ENCODE data around the gene FABP1. TPM values are rescaled to one million over a fixed set of nuclear protein-coding genes. Genes with fewer than 3 reads are reported as not detected.

Gene FABP1
- total and polyA plus RNA-seq, 9 of the 15 experiments (the other 6 are each of a cell fraction or from before 2014, with no cell fraction given), result 0.64 TPM; not detected in 8

DNA sequence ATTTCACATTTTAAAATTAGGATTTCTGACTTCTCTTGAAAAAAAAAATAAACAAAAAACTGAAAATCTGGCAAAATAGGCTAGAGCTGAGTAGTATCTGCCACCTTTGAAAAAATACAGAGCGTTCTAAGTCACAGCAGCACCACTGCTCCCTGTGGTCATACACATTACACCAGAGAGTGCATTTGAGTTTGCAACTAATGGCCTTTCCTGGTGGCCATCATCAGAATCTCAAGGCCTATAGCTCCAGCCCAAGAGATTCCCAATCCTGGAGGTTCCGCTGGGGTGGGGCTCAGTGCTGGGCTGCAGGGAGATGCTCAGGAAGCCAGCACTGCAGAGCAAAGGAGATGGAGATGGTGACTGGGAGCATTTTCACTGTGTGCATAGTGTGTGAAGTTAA lies 42.8 kb downstream of the FABP1 start:
- TF ChIP-seq JUNB (CRISPR knock-in tag; conservative IDR thresholded peaks at IDR 0.05), result no peak
- TF ChIP-seq, protein P1, sequence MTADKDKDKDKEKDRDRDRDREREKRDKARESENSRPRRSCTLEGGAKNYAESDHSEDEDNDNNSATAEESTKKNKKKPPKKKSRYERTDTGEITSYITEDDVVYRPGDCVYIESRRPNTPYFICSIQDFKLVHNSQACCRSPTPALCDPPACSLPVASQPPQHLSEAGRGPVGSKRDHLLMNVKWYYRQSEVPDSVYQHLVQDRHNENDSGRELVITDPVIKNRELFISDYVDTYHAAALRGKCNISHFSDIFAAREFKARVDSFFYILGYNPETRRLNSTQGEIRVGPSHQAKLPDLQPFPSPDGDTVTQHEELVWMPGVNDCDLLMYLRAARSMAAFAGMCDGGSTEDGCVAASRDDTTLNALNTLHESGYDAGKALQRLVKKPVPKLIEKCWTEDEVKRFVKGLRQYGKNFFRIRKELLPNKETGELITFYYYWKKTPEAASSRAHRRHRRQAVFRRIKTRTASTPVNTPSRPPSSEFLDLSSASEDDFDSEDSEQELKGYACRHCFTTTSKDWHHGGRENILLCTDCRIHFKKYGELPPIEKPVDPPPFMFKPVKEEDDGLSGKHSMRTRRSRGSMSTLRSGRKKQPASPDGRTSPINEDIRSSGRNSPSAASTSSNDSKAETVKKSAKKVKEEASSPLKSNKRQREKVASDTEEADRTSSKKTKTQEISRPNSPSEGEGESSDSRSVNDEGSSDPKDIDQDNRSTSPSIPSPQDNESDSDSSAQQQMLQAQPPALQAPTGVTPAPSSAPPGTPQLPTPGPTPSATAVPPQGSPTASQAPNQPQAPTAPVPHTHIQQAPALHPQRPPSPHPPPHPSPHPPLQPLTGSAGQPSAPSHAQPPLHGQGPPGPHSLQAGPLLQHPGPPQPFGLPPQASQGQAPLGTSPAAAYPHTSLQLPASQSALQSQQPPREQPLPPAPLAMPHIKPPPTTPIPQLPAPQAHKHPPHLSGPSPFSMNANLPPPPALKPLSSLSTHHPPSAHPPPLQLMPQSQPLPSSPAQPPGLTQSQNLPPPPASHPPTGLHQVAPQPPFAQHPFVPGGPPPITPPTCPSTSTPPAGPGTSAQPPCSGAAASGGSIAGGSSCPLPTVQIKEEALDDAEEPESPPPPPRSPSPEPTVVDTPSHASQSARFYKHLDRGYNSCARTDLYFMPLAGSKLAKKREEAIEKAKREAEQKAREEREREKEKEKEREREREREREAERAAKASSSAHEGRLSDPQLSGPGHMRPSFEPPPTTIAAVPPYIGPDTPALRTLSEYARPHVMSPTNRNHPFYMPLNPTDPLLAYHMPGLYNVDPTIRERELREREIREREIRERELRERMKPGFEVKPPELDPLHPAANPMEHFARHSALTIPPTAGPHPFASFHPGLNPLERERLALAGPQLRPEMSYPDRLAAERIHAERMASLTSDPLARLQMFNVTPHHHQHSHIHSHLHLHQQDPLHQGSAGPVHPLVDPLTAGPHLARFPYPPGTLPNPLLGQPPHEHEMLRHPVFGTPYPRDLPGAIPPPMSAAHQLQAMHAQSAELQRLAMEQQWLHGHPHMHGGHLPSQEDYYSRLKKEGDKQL (CRISPR knock-in tag; IDR thresholded peaks at IDR 0.05; ENCODE audit: borderline replicate concordance), result no peak
- no peaks in the 10 kb centered on the region for H4K20me1 ChIP-seq (replicated peaks; ENCODE audit: control insufficient read depth, insufficient read depth, low read length)
- H3K36me3 ChIP-seq (ENCODE audit: control insufficient read depth, insufficient read depth, low read length), result no peaks in the 10 kb centered on the region
- WGBS (ENCODE audit: insufficient coverage, low coverage, missing lambda C conversion rate), result 21% methylated on average over 2 of the region's 2 CpGs
- intact Hi-C loops (cut with micrococcal nuclease) (no loop called here), in situ Hi-C loops (cut with MboI) (no loop called here)
- ChIA-PET CTCF (ENCODE audit: low intra/inter-chr PET ratio) (no interaction called here), POLR2A (interaction anchor here (0.7 to 1.2 kb wide), 2 partner anchors 12 to 16 kb away, joined by 3 to 4 read pairs; no protein-coding TSS in a partner anchor)
- no peaks in the 10 kb centered on the region for H3K9me1 ChIP-seq (ENCODE audit: control insufficient read depth, insufficient read depth, low read length)
- no TSS peak for BruUV-seq (replicated peaks)
- FAIRE-seq (no peak), ATAC-seq (peak; percentile 66), DNase-seq (ENCODE audit: extremely low read depth in 1 of 4, low spot score in 3 of 4) (peak in 1 of 4 experiments; percentile 15)
- H3K27me3 ChIP-seq (ENCODE audit: control insufficient read depth in 2 of 2, insufficient read depth in 2 of 2, low read length in 2 of 2), result peaks cover 10 to 28% of the 10 kb centered on the region in 2 experiments; a peak in 4 of 5 replicates
- no peak overlapping the region for H3K4me3 ChIP-seq
- no peak overlapping the region for H3K27ac ChIP-seq (ENCODE audit: extremely low read depth, low read depth, low read length)
- H3K4me1 ChIP-seq (replicated peaks in 1 of 2; ENCODE audit: control insufficient read depth in 2 of 2, insufficient read depth in 2 of 2, low read length in 2 of 2), result 0 out of 5 replicates have a peak, but pooled peaks cover 0 to 3% of the 10 kb centered on the region in 2 experiments
- no peak overlapping the region for H3K4me2 ChIP-seq (ENCODE audit: insufficient read depth, low read length)
- no peak overlapping the region for H3K9ac ChIP-seq (ENCODE audit: insufficient read depth in 1 of 2, low read depth in 2 of 2, low read length in 2 of 2)
- no peaks in the 10 kb centered on the region for H3K9me3 ChIP-seq (replicated peaks; ENCODE audit: control insufficient read depth, insufficient read depth, low read depth, low read length)
- H2AFZ ChIP-seq (ENCODE audit: low read depth, low read length), result no peak overlapping the region
- no peaks in the 10 kb centered on the region for H3K79me2 ChIP-seq (ENCODE audit: control insufficient read depth, insufficient read depth, low read length)

All from K562 (cell line).